HepG2 (cell line): ENCODE measurements around the gene FAM118B. TPM values are rescaled to one million over a fixed set of nuclear protein-coding genes. Genes with fewer than 3 reads are reported as not detected.

Source experiments
- ADNP ChIP-seq: sonication (generic); formaldehyde crosslinking; IDR thresholded peaks from 2 replicates; pipeline ENCODE4 v1.4.0; 2020; ENCODE audit warnings: missing genetic modification reagents
- ELF3 ChIP-seq: IDR thresholded peaks from 2 replicates; pipeline ENCODE4 v1.6.1; 2016; ENCODE audit warnings: missing genetic modification reagents, missing compliant biosample characterization
- FLYWCH1 ChIP-seq: sonication (generic); formaldehyde crosslinking; IDR thresholded peaks from 2 replicates; pipeline ENCODE4 v1.8.1; 2023; ENCODE audit warnings: mild to moderate bottlenecking, missing genetic modification reagents
- GATAD2A ChIP-seq: IDR thresholded peaks from 2 replicates; pipeline ENCODE4 v1.6.1; 2016
- KAT2B ChIP-seq: fragments of 150-350 bp; IDR thresholded peaks from 2 replicates; pipeline ENCODE4 v1.6.1; 2014; ENCODE audit warnings: low read depth, low read length, borderline replicate concordance
- KAT8 ChIP-seq: IDR thresholded peaks from 2 replicates; pipeline ENCODE4 v1.6.1; 2016; ENCODE audit warnings: missing genetic modification reagents, missing compliant biosample characterization
- MED13 ChIP-seq: sonication (generic); formaldehyde crosslinking; IDR thresholded peaks from 2 replicates; pipeline ENCODE4 v1.5.0; 2020; ENCODE audit warnings: missing genetic modification reagents
- MYNN ChIP-seq: sonication (generic); formaldehyde crosslinking; IDR thresholded peaks from 2 replicates; pipeline ENCODE4 v1.4.0; 2020; ENCODE audit warnings: mild to moderate bottlenecking, low read depth, missing genetic modification reagents
- NFAT5 ChIP-seq: sonication (generic); formaldehyde crosslinking; IDR thresholded peaks from 2 replicates; pipeline ENCODE4 v1.4.0; 2020; ENCODE audit warnings: missing genetic modification reagents
- PHF8 ChIP-seq: sonication (generic); formaldehyde crosslinking; IDR thresholded peaks from 2 replicates; pipeline ENCODE4 v1.5.0; 2020; ENCODE audit warnings: missing genetic modification reagents
- REXO4 ChIP-seq: sonication (generic); formaldehyde crosslinking; IDR thresholded peaks from 2 replicates; pipeline ENCODE4 v1.8.0; 2022; ENCODE audit warnings: missing genetic modification reagents, mild to moderate bottlenecking, borderline replicate concordance
- SALL2 ChIP-seq: sonication (generic); formaldehyde crosslinking; IDR thresholded peaks from 2 replicates; pipeline ENCODE4 v1.8.1; 2023; ENCODE audit warnings: mild to moderate bottlenecking, missing genetic modification reagents, inconsistent platforms
- TMF1 ChIP-seq: sonication (generic); formaldehyde crosslinking; IDR thresholded peaks from 2 replicates; pipeline ENCODE4 v1.8.1; 2022; ENCODE audit warnings: low read depth, missing genetic modification reagents
- WIZ ChIP-seq: sonication (generic); formaldehyde crosslinking; IDR thresholded peaks from 2 replicates; pipeline ENCODE4 v1.5.1; 2020; ENCODE audit warnings: mild to moderate bottlenecking, missing genetic modification reagents
- ZEB1 ChIP-seq: IDR thresholded peaks from 2 replicates; pipeline ENCODE4 v1.6.1; 2012; ENCODE audit warnings: mild to moderate bottlenecking, low read depth, inconsistent platforms; ENCODE audit not compliant: insufficient replicate concordance
- ZFP36 ChIP-seq: fragments of 150-350 bp; IDR thresholded peaks from 2 replicates; pipeline ENCODE4 v1.6.1; 2018; ENCODE audit warnings: borderline replicate concordance, low read length, low read depth; ENCODE audit not compliant: partially characterized antibody
- ZMAT5 ChIP-seq: sonication (generic); formaldehyde crosslinking; IDR thresholded peaks from 2 replicates; pipeline ENCODE4 v1.5.0; 2020; ENCODE audit warnings: mild to moderate bottlenecking, low read depth, missing genetic modification reagents, borderline replicate concordance
- ZNF207 ChIP-seq: fragments of 450-650 bp; IDR thresholded peaks from 2 replicates; pipeline ENCODE4 v1.6.1; 2016; ENCODE audit warnings: antibody characterized with exemption, borderline replicate concordance
- ZNF441 ChIP-seq: sonication (generic); formaldehyde crosslinking; IDR thresholded peaks from 2 replicates; pipeline ENCODE4 v1.7.0; 2021; ENCODE audit warnings: missing genetic modification reagents, borderline replicate concordance
- ZNF468 ChIP-seq: sonication (generic); formaldehyde crosslinking; IDR thresholded peaks from 2 replicates; pipeline ENCODE4 v1.8.0; 2022; ENCODE audit warnings: mild to moderate bottlenecking, moderate library complexity, missing genetic modification reagents
- ZNF629 ChIP-seq: sonication (generic); formaldehyde crosslinking; conservative IDR thresholded peaks from 2 replicates; pipeline ENCODE4 v1.5.0; 2020; ENCODE audit warnings: missing genetic modification reagents
- ZNF720 ChIP-seq: sonication (generic); formaldehyde crosslinking; IDR thresholded peaks from 2 replicates; pipeline ENCODE4 v1.4.0; 2020; ENCODE audit warnings: missing genetic modification reagents
- ZNF850 ChIP-seq: sonication (generic); formaldehyde crosslinking; conservative IDR thresholded peaks from 2 replicates; pipeline ENCODE4 v1.9.0; 2021; ENCODE audit warnings: mild to moderate bottlenecking, missing genetic modification reagents
- ZUFSP ChIP-seq: sonication (generic); formaldehyde crosslinking; IDR thresholded peaks from 2 replicates; pipeline ENCODE4 v1.9.0; 2021; ENCODE audit warnings: missing genetic modification reagents, mild to moderate bottlenecking, borderline replicate concordance
- polyA plus RNA-seq, 8 experiments: library from polyadenylated mRNA; depleted of rRNA in 3 of 8; stranded (reverse) in 7 of 8; unstranded in 1 of 8; fragments of >200 nt; fragmentation: Illumina TruSeq in 4 of 8; extraction: Trizol in 4 of 8; gene quantifications; 2 replicates each; pipeline versions ENCODE4 v1.2.1 to v1.2.3, GENCODE V29; 2011 to 2016; ENCODE audit warnings: low read depth in 4 of 8, missing spikeins in 1 of 8, mixed read lengths in 1 of 8; ENCODE audit not compliant: insufficient read depth in 1 of 8
- total RNA-seq, 5 experiments: library from RNA; depleted of rRNA; stranded (reverse); fragments of >200 nt; fragmentation: Illumina TruSeq; extraction: Trizol; gene quantifications; 2 replicates each; pipeline ENCODE4 v1.2.3, GENCODE V29; 2016; ENCODE audit warnings: low read depth in 1 of 5

Gene FAM118B
- total and polyA plus RNA-seq, 2 of the 13 experiments (the other 11 are each of a cell fraction or from before 2014, with no cell fraction given): 10.2 to 25.7 TPM

- TF ChIP-seq PHF8 (peak; percentile 100), ZUFSP (no peak), SALL2 (CRISPR knock-in tag) (peak; percentile 84; the same call in 1 of the 2 replicates), ZNF850 (CRISPR knock-in tag) (no peak), ZFP36 (no peak), WIZ (CRISPR knock-in tag) (peak; percentile 79; the same call in 1 of the 2 replicates), ZNF468 (no peak), TMF1 (CRISPR knock-in tag) (peak; percentile 93), REXO4 (CRISPR knock-in tag) (peak; percentile 67; the same call in 1 of the 2 replicates), NFAT5 (peak; percentile 91), ZNF720 (CRISPR knock-in tag) (no peak), ZEB1 (no peak), ZNF441 (peak; percentile 93), ELF3 (CRISPR knock-in tag) (peak; percentile 40), ZNF629 (CRISPR knock-in tag) (peak; percentile 37; the same call in 1 of the 2 replicates), ZMAT5 (CRISPR knock-in tag) (no peak), KAT8 (CRISPR knock-in tag) (peak; percentile 94), FLYWCH1 (peak; percentile 76; the same call in 1 of the 2 replicates), GATAD2A (CRISPR knock-in tag) (peak; percentile 62), ZNF207 (no peak), KAT2B (no peak), MED13 (CRISPR knock-in tag) (peak; percentile 28; the same call in 1 of the 2 replicates), MYNN (CRISPR knock-in tag) (peak; percentile 89; the same call in 1 of the 2 replicates), ADNP (CRISPR knock-in tag) (no peak)
These were observed 92.3 kb downstream of the FAM118B start, which contains the start of gene DCPS (continued) for GRCh38 chr11:126303623-126304456.
